ENCODE measurements around the gene LCE1C.

Gene LCE1C, protein sequence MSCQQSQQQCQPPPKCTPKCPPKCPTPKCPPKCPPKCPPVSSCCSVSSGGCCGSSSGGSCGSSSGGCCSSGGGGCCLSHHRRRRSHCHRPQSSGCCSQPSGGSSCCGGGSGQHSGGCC
- total RNA-seq: 0 reads per million in 4 donors

GRCh38 chr1:152806576-152806975 is at the start of gene LCE1C:
Gene LCE1C (minus strand): TSS chr1:152806651. CDS start chr1:152805478, 1,173 bp downstream.
- DNase-seq: no peak

DNA sequence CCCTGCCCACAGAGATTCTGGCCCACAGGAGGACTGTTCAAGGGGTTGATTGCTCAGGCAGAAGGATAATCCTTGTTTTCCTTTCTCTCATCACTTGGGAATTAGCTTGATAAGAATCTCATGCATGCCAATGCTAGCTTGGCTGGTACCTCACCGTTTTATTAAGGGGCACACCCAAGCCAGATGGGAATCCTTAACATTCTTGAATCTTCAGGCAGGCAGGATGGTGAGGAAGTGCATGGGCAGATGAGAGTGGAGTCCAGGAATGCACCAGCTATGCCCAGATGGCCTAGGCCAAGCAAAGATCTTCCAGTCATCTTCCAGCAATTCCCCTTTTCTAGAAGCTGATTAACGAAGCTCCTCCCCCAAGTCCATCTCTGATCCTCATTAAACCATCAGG is 49.2 kb upstream of the LCE1C start:
- DNase-seq: no peak

GRCh38 chr1:152842556-152842955 is 36.1 kb upstream of the LCE1C start, which contains the start of gene LCE6A:
Gene LCE6A (plus strand): TSS chr1:152842856. CDS start chr1:152843521, 665 bp downstream.
- DNase-seq: no peak

DNA sequence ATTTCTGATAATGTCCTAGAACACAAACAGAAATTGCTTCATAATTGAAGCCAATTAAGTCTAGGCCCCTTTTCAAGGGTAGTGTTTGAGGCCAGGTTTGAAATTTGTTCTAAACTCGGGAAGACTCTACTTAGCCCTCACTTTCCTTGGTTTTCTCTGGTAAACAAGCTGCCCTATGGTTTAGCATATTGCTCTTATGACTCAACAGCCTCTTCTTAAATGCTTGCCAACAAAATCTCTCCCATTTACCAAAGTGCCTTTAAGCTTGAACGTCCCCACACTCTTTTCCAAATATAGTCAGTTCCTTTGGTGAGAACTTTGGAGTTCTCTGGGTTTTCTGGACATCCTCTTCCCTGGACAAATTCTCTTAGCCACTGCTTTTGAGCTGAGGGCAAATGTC is 30.4 kb upstream of the LCE1C start:
- DNase-seq: no peak

- DNase-seq: no peak
Measured at GRCh38 chr1:152827173-152827572, 20.7 kb upstream of the LCE1C start, which contains the start of gene LCE1A. Gene LCE1A (plus strand): TSS chr1:152827473. CDS start chr1:152827473, 0 bp downstream.

DNA sequence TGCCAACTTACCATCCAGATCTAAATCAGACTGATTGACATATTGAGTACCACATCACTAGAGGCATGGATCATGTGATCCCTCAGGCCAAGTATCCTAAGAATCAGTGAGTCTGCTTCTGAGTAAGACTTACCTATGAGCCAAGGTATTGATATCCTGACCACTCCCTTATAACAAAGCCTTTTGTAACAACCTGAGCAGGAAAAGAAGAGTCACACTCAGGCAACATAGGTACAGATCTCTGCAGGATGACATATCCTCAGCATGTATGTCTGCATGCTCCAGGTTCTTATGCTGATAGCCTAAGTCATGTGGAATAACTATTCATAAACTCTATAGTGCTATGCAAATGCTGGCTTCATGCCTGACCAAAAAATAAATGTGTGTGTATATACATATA is 18.5 kb upstream of the LCE1C start:
- no peak for DNase-seq

DNA sequence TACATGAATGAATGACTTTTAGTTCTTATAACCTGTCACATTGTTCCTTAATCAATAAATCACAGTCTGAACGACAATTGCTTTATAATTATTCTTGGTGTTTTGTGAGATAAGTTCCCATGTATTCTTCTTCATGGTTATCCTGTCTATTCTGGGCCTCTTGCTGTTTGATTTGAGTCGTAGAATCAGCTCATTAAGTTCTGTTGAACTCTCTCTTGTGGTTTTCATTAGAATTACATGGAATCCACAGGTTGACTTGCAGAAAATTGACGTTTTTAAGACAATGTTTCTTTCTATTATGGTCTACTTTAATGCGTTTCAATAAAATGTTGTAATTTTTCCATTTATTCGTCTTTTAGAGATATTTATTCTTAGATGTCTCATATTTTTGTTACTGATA is 16.8 kb upstream of the LCE1C start:
- DNase-seq: no peak

- DNase-seq: no peak
Measured at GRCh38 chr1:152817309-152817708, 10.9 kb upstream of the LCE1C start.

GRCh38 chr1:152811671-152812070 is 5.2 kb upstream of the LCE1C start, which contains the start of gene LCE1B:
Gene LCE1B (plus strand): TSS chr1:152811971. CDS start chr1:152812447, 476 bp downstream.
- DNase-seq: no peak

- DNase-seq: no peak
Measured at GRCh38 chr1:152811050-152811449, 4.6 kb upstream of the LCE1C start.

DNA sequence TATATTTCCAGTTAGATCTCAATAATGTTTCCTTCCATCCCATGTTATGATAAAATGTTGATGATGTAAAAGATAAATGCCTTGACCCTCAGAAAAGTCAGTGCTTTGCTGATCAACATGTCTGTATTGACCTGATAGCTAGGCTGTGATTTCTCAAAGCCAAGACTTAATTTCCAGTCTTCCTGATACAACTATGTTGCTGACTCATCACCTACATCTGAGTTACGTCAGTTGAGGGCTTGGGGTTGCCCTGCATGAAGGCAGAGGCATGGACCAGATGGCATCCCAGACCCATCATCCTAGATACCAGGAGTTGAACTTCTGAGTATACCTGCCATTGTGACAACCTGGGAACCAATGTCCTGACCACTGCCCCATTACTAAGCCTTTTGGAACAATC is 5.1 kb downstream of the LCE1C start:
- DNase-seq: no peak

GRCh38 chr1:152796421-152796820 is 10.0 kb downstream of the LCE1C start, which contains the start of gene LCE1D:
Gene LCE1D (plus strand): TSS chr1:152796721. CDS start chr1:152797795, 1,074 bp downstream.
- no peak for DNase-seq

GRCh38 chr1:152795686-152796085 is 10.8 kb downstream of the LCE1C start:
- DNase-seq: no peak

- DNase-seq: no peak
Measured at GRCh38 chr1:152786077-152786476, 20.4 kb downstream of the LCE1C start, which contains the start of gene LCE1E. Gene LCE1E (plus strand): TSS chr1:152786257. CDS start chr1:152787300, 1,043 bp downstream.

GRCh38 chr1:152783095-152783494 is 23.4 kb downstream of the LCE1C start:
- DNase-seq: no peak

GRCh38 chr1:152777510-152778137 is 28.8 kb downstream of the LCE1C start:
- DNase-seq: no peak

DNA sequence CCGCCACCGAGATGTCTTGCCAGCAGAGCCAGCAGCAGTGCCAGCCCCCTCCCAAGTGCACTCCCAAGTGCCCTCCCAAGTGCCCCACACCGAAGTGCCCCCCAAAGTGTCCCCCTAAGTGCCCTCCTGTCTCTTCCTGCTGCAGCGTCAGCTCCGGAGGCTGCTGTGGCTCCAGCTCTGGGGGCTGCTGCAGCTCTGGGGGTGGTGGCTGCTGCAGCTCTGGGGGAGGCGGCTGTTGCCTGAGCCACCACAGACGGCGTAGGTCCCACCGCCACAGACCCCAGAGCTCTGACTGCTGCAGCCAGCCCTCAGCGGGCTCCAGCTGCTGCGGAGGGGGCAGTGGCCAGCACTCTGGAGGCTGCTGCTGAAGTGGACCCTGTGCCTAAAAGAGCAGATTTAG is 30.1 kb downstream of the LCE1C start:
- DNase-seq: no peak

DNA sequence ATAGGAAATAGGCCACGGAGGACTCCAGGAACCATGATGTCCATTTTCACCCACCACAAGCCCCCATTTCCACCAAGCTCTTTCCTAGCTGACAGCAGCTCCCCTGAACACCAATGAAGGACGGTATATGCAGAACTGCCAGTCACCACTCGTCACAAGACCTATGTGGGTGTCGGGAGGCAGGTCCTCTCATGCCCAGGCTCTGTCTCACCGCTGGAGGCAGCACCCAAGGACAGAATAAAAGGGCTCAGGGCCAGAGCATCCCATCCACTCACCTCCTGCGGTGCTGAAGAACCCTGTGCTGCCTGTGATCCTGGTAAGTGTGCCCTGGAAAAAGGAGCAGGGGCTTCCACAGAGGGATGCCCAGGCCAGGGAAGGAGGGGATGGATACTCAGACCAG is 31.6 kb downstream of the LCE1C start, which contains the start of gene LCE1F:
Gene LCE1F (plus strand): TSS at position 266 of the 400 bp plus-strand sequence. CDS start 1,232 bp downstream, outside the sequence.
- DNase-seq: no peak

GRCh38 chr1:152770411-152770810 is 36.0 kb downstream of the LCE1C start:
- no peak for DNase-seq

DNA sequence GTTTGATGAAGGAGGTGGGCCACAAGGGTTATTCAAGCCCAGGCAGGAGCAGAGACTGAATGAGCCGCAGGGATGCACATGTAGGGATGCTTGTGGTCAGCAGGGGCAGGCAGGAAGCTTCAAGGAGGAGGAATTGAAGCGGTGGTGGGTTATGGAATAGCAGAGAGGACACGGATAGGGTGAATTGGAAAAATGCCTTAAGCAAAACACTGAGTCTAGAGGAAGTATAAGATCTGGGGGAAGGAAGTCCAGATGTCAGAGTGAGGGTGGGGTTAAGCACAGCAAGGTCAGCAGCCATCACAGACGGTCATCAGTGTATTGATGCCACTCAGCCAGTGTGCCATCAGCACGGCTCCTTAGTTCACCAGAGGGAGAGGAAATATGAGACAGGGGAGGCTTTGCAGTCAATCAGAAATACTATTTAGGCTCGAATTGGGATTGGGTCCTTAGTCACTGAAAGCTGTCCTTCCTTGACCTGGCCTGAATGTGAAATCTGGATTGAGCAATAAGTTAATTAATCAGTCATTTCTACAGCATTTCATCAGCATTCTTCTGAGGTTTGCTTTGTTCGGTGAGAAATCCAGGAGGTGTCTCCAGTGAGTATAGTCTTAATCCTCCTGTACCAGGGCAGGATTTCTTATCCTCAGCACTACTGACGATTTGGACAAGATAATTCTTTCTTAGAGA is 37.5 kb downstream of the LCE1C start:
- no peak for DNase-seq

DNA sequence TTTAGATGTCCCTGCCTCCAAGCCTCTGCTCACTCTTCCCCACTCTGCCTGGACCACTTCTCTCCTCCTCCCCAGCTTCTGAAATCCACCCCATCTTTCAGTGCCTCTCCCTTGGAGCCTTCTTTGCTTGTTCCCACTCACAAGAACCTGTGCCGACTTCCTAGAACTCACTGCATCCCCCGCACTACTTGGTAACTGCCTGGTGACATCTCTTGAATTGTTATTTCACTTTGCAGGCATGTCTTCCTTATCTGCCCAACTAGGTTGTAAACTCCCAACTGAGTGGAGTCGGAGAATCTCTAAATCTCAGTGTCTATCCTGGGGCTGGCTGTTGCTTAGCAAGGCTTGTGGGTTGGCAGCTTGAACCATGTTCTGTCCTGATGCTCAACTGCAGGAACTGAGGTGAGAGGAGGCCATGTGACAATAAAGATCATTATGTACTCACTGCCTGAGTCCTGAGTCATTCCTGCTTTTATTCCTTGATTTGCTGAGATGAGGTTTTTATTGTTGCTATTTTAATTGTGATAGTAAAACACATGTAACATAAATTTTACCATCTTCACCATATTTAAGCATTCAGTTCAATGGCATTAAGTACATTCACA is 44.7 kb downstream of the LCE1C start:
- DNase-seq: no peak

DNA sequence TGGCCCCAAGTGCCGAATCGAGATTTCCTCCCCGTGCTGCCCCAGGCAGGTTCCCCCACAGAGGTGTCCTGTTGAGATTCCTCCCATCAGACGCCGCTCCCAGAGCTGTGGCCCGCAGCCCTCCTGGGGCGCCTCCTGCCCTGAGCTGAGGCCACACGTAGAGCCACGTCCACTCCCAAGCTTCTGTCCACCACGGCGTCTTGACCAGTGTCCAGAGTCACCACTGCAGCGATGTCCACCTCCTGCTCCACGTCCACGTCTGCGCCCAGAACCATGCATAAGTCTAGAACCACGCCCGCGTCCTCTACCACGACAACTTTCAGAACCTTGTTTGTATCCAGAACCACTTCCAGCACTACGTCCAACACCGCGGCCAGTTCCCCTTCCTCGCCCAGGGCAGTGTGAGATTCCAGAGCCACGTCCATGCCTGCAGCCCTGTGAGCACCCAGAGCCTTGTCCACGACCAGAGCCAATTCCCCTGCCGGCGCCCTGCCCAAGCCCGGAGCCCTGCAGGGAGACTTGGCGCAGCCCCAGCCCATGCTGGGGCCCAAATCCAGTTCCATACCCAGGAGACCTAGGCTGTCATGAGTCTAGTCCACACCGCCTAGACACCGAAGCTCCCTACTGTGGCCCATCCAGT is 45.8 kb downstream of the LCE1C start:
- DNase-seq: no peak

All from T-helper 1 cell (primary cell).